Retinal pigment epithelial cell (primary cell): ENCODE data around the gene PDCD6IP.

Source experiments
- DNase-seq: peaks from one replicate; pipeline ENCODE4 v3.0.0-alpha.2; 2010; ENCODE audit warnings: low read depth
- H3K4me3 ChIP-seq: 2 replicates; pipeline ENCODE4 v1.5.1; 2011; ENCODE audit warnings: mild to moderate bottlenecking, low read length, control low read depth, moderate library complexity
- TF ChIP-seq, protein P1 (sequence below): conservative IDR thresholded peaks from 2 replicates; pipeline ENCODE4 v1.5.1; 2011; ENCODE audit warnings: low read depth, low read length, control low read depth, inconsistent platforms

The PDCD6IP gene

DNA sequence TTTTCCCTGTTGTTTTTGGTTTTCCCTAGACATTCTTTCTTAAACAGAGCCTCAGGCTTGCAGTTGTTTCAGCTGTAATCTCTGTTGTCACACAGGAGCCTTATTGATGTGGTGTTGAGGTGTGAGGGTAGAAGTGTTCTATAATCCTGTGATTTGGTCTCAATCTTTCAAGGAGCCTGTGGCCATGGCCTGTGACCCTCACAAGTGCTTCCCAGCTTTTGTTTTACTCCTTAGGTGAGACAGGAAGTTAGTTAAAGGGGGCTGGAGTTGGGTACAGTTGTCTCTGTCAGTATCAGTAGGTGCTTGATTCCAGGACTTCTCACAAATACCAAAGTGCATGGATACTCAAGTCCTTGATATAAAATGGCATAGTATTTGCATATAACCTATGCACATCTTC lies 77.2 kb downstream of the PDCD6IP start:
- TF ChIP-seq, protein P1, sequence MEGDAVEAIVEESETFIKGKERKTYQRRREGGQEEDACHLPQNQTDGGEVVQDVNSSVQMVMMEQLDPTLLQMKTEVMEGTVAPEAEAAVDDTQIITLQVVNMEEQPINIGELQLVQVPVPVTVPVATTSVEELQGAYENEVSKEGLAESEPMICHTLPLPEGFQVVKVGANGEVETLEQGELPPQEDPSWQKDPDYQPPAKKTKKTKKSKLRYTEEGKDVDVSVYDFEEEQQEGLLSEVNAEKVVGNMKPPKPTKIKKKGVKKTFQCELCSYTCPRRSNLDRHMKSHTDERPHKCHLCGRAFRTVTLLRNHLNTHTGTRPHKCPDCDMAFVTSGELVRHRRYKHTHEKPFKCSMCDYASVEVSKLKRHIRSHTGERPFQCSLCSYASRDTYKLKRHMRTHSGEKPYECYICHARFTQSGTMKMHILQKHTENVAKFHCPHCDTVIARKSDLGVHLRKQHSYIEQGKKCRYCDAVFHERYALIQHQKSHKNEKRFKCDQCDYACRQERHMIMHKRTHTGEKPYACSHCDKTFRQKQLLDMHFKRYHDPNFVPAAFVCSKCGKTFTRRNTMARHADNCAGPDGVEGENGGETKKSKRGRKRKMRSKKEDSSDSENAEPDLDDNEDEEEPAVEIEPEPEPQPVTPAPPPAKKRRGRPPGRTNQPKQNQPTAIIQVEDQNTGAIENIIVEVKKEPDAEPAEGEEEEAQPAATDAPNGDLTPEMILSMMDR, result no peak
- no peak overlapping the region for H3K4me3 ChIP-seq
- DNase-seq, result no peak

DNA sequence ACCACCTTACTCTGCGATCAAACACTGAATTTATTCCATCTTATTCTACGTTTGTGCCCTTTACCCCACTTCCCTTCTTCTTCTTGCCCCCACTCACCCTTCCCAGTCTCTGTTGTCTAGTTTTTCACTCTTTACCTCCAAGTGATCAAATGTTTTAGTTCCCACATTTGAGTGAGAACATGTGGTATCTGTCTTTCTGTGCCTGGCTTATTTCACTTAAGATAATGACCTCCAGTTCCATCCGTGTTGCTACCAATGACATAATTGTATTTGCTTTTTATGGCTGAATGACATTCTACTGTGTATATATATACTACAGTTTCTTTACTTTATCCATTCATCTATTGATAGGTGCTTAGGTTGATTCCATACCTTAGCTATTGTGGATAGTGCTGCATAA lies 78.8 kb downstream of the PDCD6IP start:
- TF ChIP-seq, protein P1, result no peak
- no peak for DNase-seq

DNA sequence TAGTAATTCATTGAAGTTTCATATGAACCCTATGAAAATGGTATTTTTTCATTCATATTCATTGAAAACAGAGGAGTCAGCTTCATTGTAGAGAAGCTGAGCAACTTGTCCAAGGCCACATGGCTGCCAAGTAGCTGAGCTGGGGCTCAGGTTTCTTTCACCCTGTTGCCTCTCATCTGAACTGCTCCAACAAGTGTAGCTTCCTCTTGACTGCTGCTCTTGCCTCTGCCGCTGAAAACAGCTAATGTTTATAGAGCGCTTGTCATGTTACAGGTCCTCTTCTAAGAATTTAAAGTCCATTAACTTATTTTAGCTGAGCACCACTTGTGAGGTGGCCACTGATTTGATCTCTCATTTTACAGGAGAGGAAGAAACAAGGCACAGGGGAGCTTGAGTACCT lies 81.1 kb downstream of the PDCD6IP start:
- H3K4me3 ChIP-seq, result no peak overlapping the region
- TF ChIP-seq, protein P1, result no peak
- no peak for DNase-seq

More for the DNA sequence above, 78.8 kb downstream of the PDCD6IP start:
- H3K4me3 ChIP-seq, result no peak overlapping the region

DNA sequence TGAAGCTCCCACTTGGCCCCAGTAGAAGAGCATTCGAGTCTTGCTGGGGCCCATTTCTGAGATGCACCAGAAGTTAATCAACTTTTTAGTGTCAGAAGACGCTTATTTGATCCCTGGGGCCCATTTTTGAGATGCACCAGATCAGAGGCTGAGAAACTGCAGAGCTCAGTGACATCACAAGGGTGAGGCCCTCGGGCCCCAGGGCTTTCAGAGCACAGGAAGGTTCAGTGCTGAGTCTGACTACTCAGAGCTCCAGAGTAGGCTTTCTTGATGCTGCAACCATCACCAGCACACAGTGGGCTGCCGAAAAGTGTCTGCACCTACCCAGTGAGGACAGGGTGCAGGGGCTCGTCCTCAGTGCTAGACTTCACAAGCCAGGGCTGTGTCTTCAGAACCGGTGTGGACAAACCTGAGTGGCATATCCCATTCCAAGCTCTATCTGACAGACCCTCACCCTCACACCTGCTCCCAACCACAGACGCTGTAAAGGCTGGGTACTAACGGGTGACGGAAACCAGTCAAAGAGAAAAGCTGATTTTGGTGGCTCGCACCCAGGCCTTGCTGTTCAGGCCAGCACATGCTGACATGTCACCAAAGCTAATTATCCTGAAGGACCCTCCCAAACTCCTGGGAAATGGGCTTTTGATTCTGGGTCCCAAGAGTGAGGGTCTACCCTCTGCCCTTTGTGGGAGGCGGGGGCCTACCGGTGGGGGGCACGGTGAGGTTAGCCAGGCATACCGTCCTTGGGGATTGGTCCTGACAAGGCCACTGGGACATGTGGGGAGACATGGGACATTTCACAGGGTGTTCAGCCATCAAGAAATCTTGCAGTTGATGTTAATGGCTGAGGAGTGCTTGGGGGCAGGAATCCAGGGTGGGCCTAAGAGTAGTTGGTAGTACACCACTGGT lies 83.0 kb downstream of the PDCD6IP start:
- TF ChIP-seq, protein P1, result no peak
- DNase-seq, result no peak
- H3K4me3 ChIP-seq, result no peak overlapping the region

DNA sequence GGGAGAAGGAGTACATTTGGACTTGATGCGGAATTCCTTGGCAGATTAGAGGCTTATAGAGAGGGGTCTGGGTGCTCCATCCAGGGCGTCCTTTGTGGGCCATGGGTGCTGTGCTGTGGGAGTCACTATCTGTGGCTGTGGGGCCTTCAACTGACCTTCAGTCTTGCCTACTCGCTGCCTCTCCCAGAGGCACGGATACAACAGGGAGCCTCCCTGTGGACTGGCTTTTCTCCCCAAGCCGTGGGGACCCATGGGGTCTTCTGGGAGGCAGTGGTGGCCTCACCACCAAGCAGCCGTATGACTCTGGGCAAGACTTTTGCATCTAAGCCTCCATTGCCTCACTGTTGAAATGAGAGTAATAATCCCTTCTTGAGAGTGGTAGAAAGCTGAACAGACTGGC lies 83.9 kb downstream of the PDCD6IP start:
- DNase-seq, result no peak
- no peak overlapping the region for H3K4me3 ChIP-seq
- TF ChIP-seq, protein P1, result no peak

DNA sequence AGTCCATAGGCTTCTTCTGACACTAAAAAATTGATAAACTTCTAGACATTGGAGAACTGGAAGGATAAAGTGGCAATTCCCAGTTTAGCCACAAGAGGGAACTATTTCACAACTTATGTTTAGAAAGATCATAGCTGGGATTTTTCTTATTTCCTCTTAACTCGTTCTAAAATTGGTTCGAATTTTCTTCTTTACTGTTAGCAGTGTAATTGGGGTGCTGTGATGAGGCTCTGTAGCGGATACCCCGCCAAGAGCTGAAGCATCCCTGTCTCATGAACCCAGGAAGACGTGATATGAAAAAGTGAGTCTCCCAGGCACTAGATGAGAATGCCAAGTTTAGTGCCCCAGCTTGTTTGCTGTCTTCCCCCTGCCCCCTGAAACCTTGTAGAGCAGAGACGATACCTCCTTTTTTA lies 85.1 kb downstream of the PDCD6IP start:
- H3K4me3 ChIP-seq, result no peak overlapping the region
- no peak for DNase-seq
- TF ChIP-seq, protein P1, result peak; percentile 76
